ENCODE data around the gene COX6A1.

DNA sequence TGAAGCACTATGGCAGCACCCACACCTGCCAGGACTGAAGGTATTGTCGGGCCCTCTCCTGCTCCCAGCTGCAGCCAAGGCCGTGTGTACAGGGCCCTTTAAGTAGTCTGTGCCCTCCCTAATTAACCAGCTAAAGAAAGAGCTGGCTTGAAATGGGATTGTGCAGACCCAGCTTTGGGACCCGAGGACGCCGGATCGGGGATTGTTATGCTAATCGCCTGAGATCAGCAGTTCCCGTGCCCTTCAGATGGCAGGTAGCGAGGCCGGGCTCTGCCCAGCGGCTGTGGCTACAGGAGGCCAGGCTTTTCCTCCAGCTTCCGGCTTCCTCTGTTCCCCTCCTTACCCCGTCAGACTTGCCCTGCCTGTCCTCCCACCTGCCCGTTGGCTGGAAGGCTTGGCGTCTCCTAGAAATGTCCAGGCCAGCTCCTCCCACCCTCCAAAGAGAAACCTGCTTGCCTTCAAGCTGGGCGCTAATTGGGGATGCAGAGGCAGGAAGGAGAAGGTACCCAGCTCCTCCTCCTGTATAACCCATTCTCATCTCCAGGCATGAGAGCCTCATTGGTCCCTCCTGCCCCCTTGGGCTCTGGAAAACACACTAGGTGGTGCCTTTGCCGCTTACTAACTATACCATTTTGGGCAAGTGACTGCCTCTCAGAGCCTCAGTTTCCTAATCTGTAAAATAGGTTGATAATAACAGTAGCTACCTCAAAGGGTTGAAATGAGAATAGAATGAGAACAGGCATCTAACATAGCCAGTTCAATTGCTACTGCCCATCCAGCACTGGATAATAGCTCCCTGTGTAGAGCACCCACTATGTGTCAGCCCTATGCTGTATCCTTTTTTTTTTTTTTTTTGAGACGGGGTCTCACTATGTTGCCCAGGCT lies 43.2 kb upstream of the COX6A1 start:
- TF ChIP-seq, protein P1, sequence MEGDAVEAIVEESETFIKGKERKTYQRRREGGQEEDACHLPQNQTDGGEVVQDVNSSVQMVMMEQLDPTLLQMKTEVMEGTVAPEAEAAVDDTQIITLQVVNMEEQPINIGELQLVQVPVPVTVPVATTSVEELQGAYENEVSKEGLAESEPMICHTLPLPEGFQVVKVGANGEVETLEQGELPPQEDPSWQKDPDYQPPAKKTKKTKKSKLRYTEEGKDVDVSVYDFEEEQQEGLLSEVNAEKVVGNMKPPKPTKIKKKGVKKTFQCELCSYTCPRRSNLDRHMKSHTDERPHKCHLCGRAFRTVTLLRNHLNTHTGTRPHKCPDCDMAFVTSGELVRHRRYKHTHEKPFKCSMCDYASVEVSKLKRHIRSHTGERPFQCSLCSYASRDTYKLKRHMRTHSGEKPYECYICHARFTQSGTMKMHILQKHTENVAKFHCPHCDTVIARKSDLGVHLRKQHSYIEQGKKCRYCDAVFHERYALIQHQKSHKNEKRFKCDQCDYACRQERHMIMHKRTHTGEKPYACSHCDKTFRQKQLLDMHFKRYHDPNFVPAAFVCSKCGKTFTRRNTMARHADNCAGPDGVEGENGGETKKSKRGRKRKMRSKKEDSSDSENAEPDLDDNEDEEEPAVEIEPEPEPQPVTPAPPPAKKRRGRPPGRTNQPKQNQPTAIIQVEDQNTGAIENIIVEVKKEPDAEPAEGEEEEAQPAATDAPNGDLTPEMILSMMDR (IDR thresholded peaks at IDR 0.05): no peak
- TF ChIP-seq POLR2A (IDR thresholded peaks at IDR 0.05): peak; percentile 50
